WTC11 (cell line): ENCODE data around the gene GFOD2. TPM values are rescaled to one million over a fixed set of nuclear protein-coding genes. Genes with fewer than 3 reads are reported as not detected.

ENCODE experiments used
- ATAC-seq: fragments of 200-7000 bp; cut with Tn5 transposase; 2 replicates; pipeline ENCODE4 v1.10.0; 2021; ENCODE audit warnings: mild to moderate bottlenecking, moderate library complexity
- CTCF ChIA-PET: fragments of 300-600 bp; sonication (Branson Sonifier 250); formaldehyde crosslinking; loops from one replicate; lab custom pipeline; 2021; ENCODE audit warnings: antibody characterized with exemption; lab: Charles Lee
- POLR2A ChIA-PET: fragments of 350-600 bp; sonication (Branson Sonifier 250); formaldehyde crosslinking; loops from one replicate; lab custom pipeline; 2021; ENCODE audit warnings: antibody characterized with exemption; lab: Charles Lee
- DNase-seq: peaks from one replicate; pipeline ENCODE4 v3.0.0; 2021; ENCODE audit warnings: low spot score
- H3K27ac Mint-ChIP-seq: 2 replicates; pipeline ENCODE4 v1.8.0; 2021; ENCODE audit warnings: mixed read lengths
- H3K27me3 Mint-ChIP-seq: 2 replicates; pipeline ENCODE4 v1.8.0; 2021; ENCODE audit warnings: low read depth, mild to moderate bottlenecking, moderate library complexity, mixed read lengths
- H3K36me3 Mint-ChIP-seq: 2 replicates; pipeline ENCODE4 v1.8.0; 2021; ENCODE audit warnings: mixed read lengths
- H3K4me1 Mint-ChIP-seq: 2 replicates; pipeline ENCODE4 v1.8.0; 2022; ENCODE audit warnings: mixed read lengths
- H3K4me3 Mint-ChIP-seq: 2 replicates; pipeline ENCODE4 v1.8.0; 2021; ENCODE audit warnings: mild to moderate bottlenecking, moderate library complexity, mixed read lengths
- H3K9me3 Mint-ChIP-seq: 2 replicates; pipeline ENCODE4 v1.8.0; 2021; ENCODE audit warnings: mixed read lengths
- AFF4 ChIP-seq: sonication (generic); formaldehyde crosslinking; IDR thresholded peaks from 2 replicates; pipeline ENCODE4 v1.8.1; 2023; ENCODE audit warnings: mild to moderate bottlenecking, missing genetic modification reagents, borderline replicate concordance
- CBFB ChIP-seq: sonication (generic); formaldehyde crosslinking; IDR thresholded peaks from 2 replicates; pipeline ENCODE4 v1.8.1; 2022; ENCODE audit warnings: mild to moderate bottlenecking, low read depth, missing genetic modification reagents
- ETV6 ChIP-seq: sonication (generic); formaldehyde crosslinking; IDR thresholded peaks from 2 replicates; pipeline ENCODE4 v1.8.1; 2022; ENCODE audit warnings: mild to moderate bottlenecking, missing genetic modification reagents
- FOXJ3 ChIP-seq: sonication (generic); formaldehyde crosslinking; IDR thresholded peaks from 2 replicates; pipeline ENCODE4 v1.9.0; 2021; ENCODE audit warnings: missing genetic modification reagents, mild to moderate bottlenecking, borderline replicate concordance
- GRHL2 ChIP-seq: fragments of 250-450 bp; sonication (Bioruptor Pico); IDR thresholded peaks from 2 replicates; pipeline ENCODE4 v1.8.0; 2022; ENCODE audit warnings: mild to moderate bottlenecking, moderate library complexity; ENCODE audit not compliant: insufficient replicate concordance, severe bottlenecking
- HMGA2 ChIP-seq: fragments of 250-450 bp; sonication (Bioruptor Pico); IDR thresholded peaks from 2 replicates; pipeline ENCODE4 v1.4.0; 2021; ENCODE audit warnings: mild to moderate bottlenecking, moderate library complexity
- IRF2 ChIP-seq: sonication (generic); formaldehyde crosslinking; IDR thresholded peaks from 2 replicates; pipeline ENCODE4 v1.8.0; 2022; ENCODE audit warnings: low read depth, missing genetic modification reagents, borderline replicate concordance
- MLX ChIP-seq: sonication (generic); formaldehyde crosslinking; IDR thresholded peaks from 2 replicates; pipeline ENCODE4 v1.8.1; 2023; ENCODE audit warnings: mild to moderate bottlenecking, missing genetic modification reagents, moderate library complexity
- NR1H2 ChIP-seq: sonication (generic); formaldehyde crosslinking; IDR thresholded peaks from 2 replicates; pipeline ENCODE4 v1.9.0; 2021; ENCODE audit warnings: mild to moderate bottlenecking, moderate library complexity, missing genetic modification reagents
- NR2C2 ChIP-seq: sonication (generic); formaldehyde crosslinking; IDR thresholded peaks from 2 replicates; pipeline ENCODE4 v1.8.0; 2022; ENCODE audit warnings: mild to moderate bottlenecking, missing genetic modification reagents
- RORB ChIP-seq: fragments of 250-450 bp; sonication (Bioruptor Pico); IDR thresholded peaks from 2 replicates; pipeline ENCODE4 v1.9.0; 2021; ENCODE audit warnings: mild to moderate bottlenecking
- SMAD3 ChIP-seq: sonication (generic); formaldehyde crosslinking; IDR thresholded peaks from 2 replicates; pipeline ENCODE4 v1.8.0; 2022; ENCODE audit warnings: missing genetic modification reagents, mild to moderate bottlenecking, borderline replicate concordance
- SOX15 ChIP-seq: fragments of 250-450 bp; sonication (Bioruptor Pico); IDR thresholded peaks from 2 replicates; pipeline ENCODE4 v1.9.0; 2021; ENCODE audit warnings: mild to moderate bottlenecking
- STAT6 ChIP-seq: sonication (generic); formaldehyde crosslinking; conservative IDR thresholded peaks from 2 replicates; pipeline ENCODE4 v1.8.1; 2023; ENCODE audit warnings: mild to moderate bottlenecking, low read depth, missing genetic modification reagents, moderate library complexity
- TEAD1 ChIP-seq: sonication (generic); formaldehyde crosslinking; IDR thresholded peaks from 2 replicates; pipeline ENCODE4 v1.8.0; 2022; ENCODE audit warnings: mild to moderate bottlenecking, missing genetic modification reagents
- TEAD4 ChIP-seq: sonication (generic); formaldehyde crosslinking; IDR thresholded peaks from 2 replicates; pipeline ENCODE4 v1.8.0; 2022; ENCODE audit warnings: mild to moderate bottlenecking, missing genetic modification reagents
- USF1 ChIP-seq: sonication (generic); formaldehyde crosslinking; IDR thresholded peaks from 2 replicates; pipeline ENCODE4 v1.8.0; 2022; ENCODE audit warnings: mild to moderate bottlenecking, missing genetic modification reagents
- ZNF423 ChIP-seq: fragments of 250-450 bp; sonication (Bioruptor Pico); IDR thresholded peaks from 2 replicates; pipeline ENCODE4 v2.1.2; 2022; ENCODE audit warnings: mild to moderate bottlenecking, moderate library complexity
- ZNF512 ChIP-seq: sonication (generic); formaldehyde crosslinking; IDR thresholded peaks from 2 replicates; pipeline ENCODE4 v1.8.1; 2022; ENCODE audit warnings: missing genetic modification reagents, borderline replicate concordance
- ZSCAN18 ChIP-seq: fragments of 250-450 bp; sonication (Bioruptor Pico); IDR thresholded peaks from 2 replicates; pipeline ENCODE4 v2.1.2; 2022; ENCODE audit warnings: mild to moderate bottlenecking, moderate library complexity
- total RNA-seq: library from RNA; stranded (reverse); gene quantifications from 3 replicates; pipeline ENCODE4 v1.2.3, GENCODE V29; 2021

GFOD2 gene
- total RNA-seq, 1 experiment from 2014 or later, result 29.5 TPM

GRCh38 chr16:67764158-67764667 lies 45.1 kb upstream of the GFOD2 start:
- Mint-ChIP-seq H3K4me1 (no peaks in the 10 kb centered on the region), H3K36me3 (no peaks in the 10 kb centered on the region), H3K27ac (no peak overlapping the region), H3K4me3 (no peak overlapping the region), H3K27me3 (no peaks in the 10 kb centered on the region), H3K9me3 (no peaks in the 10 kb centered on the region)
- ATAC-seq, result no peak
- CTCF ChIA-PET, result no interaction called here
- DNase-seq, result no peak
- POLR2A ChIA-PET, result no interaction called here
- TF ChIP-seq HMGA2 (CRISPR knock-in tag) (no peak), AFF4 (CRISPR knock-in tag) (no peak), STAT6 (no peak), SOX15 (no peak), CBFB (no peak), ZNF423 (no peak), IRF2 (CRISPR knock-in tag) (no peak), MLX (CRISPR knock-in tag) (no peak), NR1H2 (CRISPR knock-in tag) (no peak), NR2C2 (CRISPR knock-in tag) (no peak), FOXJ3 (CRISPR knock-in tag) (no peak), USF1 (CRISPR knock-in tag) (no peak), SMAD3 (CRISPR knock-in tag) (no peak), ZNF512 (CRISPR knock-in tag) (no peak), ETV6 (CRISPR knock-in tag) (no peak), TEAD1 (no peak), ZSCAN18 (CRISPR knock-in tag) (no peak), RORB (CRISPR knock-in tag) (no peak), GRHL2 (CRISPR knock-in tag) (no peak), TEAD4 (CRISPR knock-in tag) (no peak)
- TF ChIP-seq, all 79 proteins: peak for 0
